ENCODE data around the gene CCDC110.
"Not testable (repeated sequence)": the region's sequence is repeated elsewhere in the genome, so short reads cannot be mapped to it uniquely, and the experiment has no call there.

The CCDC110 gene

DNA sequence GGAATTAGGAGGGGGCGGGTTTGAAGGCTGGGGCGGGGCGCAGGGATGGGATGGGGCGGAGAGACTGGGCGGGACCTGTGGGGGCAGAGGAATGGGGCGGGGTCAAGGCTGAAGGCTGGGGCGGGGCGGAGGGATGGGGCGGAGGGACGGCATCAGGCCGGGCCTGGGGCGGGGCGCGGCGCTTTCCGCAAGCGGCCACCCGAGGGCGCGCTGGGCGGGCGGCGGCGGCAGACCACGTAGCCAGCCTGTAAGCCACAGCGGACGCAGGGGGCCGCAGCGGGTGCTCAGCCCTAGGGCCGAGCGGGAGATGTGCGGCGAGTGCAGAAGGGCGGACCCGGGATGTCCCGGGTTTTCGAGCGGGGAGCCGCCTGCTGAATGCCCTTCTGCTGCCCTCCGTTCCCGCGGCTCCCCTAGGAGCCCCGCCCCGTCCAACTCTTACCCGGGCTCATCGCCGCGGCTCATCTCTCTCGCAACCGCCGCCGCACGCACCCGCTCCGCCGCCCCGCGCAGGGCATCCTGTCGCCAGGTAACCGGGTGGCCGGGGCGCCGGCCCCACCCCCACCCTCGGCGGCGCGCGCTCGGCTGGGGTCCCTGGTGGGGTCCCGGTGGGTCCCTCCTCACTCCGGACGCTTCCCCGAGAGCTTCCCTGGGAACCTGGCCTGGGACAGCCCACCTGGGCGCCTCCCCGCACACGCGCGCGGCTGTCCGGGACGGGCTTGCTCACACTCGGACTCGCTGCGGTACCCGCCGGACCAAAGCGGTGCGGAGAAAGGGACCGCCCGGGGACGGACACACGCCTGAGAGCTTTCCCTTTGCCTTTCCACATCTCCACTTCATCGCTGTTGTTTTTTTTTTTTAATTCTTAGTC is at the start of gene CCDC110:
Gene CCDC110, minus strand, starts transcription at position 499 of the 868 bp plus-strand sequence. Its CDS starts 50 bp downstream, at position 449.
- peak; percentile 85 to 98 (median 96) for DNase-seq

DNA sequence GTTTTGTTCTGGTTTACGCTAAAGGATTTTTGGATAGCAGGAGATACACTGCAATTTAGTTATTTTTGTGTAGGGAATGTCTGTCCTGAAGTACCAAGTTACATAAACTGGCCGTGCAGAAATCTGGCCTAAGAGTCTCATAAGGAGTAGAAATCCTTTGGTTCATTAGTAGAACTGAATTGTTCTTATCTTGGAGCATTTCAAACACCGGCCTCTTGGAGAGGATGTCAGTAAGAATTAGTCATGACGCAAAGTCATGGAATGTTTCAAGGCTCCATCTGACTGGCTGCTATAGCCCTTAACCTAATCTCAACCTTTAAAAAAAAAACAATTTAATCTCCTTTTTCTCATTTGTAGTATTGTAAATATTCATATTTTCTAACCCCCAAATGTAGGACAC is 48.6 kb upstream of the CCDC110 start:
- DNase-seq = no peak

DNA sequence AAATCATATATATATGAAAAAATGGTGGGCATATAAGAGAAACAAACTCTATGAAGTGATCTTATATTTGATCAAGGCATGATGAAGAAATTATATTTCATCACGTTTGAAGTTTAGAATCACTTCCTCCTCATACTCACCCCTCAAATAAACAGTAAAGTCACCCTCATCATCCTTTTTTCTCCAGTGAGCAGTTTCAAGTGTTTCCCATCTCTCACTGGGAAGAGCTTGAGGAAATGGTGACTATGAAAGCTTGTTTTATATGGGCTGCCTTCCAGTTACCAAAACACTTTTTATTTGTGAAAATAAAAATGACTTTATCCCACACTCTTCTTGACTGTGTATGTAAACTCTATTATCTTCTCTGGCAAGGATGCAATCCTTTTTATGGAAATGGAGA is 47.0 kb upstream of the CCDC110 start:
- peak in 1 of 3 donors; percentile 7 for DNase-seq

DNA sequence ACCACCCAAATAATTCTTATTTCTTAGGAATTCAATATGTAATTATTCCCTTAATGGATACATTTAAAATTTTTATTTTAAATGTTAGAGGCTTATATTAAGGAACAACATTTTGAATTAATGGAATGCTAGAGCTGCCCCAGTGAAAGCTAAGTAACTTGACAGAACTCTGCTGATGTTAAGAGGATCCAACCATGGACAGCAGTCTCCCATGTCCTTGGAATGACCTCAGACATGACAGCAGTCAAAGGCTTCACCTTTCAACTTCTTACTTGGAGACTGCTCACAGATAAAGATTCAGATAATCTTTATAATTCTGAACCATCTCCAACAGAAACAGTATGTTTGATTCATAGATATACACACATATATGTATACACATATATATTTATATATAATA is 46.5 kb upstream of the CCDC110 start:
- DNase-seq = no peak

DNA sequence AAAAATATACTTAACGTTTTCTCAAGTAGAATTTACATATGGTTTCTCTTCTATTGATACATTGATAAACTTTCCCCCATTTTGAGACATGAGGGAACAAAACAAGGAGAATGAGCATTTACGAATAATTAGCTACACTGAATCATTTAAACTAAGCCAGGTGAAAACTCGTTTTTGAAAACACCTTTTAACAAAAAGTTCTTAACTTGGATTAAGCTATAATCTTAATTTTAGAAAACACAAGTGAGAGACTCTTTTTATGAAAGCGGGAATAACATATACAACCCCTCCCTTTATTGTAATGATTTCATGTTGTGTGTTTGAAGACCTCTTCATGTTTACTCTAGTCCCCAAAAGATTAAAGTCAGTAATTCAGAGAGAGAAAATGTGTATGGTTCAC is 43.7 kb upstream of the CCDC110 start:
- DNase-seq = no peak

DNA sequence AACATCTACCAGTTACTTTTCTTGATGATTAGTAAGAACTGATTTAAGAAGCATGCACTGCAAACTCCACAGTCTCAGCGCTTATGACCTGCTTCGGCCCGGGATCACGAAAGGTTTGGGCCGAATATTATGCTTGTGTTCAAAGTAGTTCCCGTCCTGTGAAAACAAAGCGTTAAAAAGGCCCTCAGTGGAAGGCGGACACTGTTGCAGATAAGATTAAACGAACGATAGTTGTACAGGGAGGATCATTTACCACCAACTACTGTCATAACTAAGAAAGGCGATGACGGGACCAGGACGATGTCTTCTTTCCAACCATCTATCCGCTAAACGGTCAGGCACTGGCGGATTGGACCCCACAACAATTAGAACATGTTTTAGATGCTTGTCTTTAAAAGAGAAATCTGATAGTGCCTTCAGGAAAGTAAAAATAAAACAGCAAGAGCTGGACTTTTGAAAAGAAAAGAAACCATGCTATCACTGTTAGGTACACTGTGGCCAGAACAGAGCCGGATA is 42.7 kb upstream of the CCDC110 start:
- no peak for DNase-seq

DNA sequence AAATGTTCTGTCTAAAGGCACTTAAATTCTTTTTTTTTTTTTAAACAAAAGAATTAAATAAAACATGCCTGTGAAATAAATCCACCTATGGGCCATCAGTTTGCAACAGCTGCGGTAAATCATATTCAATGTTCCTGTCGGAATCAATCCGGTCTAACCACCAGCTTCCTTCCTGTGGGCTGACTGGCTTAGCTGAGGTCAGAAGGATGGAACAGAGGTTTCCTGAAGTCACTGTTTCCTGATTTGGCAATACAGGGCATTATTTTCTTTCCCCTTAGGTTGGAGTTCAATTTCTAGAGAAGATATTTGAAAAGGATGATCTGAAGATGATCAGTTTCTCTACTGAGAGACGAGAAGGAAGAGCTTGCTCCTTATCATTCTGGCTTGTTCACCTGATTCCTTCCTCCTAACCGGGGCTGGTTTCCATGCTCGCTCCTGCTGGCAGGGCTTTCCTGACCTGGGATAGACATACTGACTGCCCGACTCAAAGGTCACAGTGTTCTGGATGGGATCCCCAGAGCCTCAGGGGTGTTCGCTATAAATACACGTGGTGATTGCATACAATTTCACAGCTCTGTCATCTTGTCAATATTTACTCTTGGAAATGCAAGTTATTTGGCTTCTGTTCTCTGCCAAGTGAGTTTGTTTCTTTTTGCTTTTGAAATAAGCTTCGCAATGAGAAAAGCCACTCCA is 42.1 kb upstream of the CCDC110 start:
- peak; percentile 44 to 56 (median 53) for DNase-seq

DNA sequence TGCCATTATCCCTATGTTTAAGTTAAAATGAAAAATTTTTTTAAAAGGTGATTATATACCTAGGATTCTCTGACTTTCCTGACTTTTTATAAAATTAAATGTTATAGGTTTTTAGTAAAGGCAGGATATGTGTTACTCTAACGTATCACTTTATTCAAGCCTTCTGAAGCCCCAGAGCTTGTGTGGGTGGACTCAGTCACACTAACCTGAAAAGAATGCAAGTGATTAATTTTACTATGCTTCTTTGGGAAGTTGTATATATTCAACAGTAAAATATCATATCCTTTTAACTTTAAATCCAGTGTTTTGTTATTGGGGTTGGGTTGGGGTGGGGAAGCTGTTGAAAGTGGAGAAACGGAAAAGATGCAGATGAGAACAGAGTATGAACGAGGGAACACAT is 41.0 kb upstream of the CCDC110 start:
- no peak for DNase-seq

DNA sequence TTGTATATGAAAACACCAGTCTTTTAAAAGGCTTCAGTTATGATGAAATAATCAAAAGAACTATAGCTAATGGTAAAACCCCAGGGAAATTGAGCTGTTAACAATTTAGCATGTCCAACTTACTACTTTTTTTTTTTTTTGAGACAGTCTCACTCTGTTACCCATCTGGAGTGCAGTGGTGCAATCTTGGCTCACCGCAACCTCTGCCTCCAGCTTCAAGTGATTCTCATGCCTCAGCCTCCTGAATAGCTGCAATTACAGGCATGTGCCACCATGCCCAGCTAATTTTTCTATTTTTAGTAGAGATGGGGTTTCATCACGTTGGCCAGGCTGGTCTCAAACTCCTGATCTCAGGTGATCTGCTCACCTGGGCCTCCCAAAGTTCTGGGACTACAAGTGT is 39.7 kb upstream of the CCDC110 start:
- DNase-seq = not testable (repeated sequence)

DNA sequence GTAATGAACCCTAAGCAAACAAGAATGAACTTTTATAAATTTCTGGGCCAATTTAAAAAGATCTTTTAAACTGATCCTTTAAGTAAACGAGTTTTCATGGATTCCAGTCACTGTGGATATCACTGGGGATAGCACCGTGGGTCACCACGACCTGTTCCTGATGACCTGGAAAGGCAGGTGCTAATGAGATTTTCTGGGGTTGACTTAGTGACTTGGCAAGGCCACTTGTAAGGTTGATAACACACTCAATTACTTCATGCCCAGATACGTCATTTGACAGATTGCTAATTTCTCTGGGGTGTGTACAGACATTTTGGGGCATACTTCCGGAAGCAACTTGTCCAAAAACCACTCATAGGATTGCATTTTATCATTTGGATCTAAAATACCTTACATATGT is 39.3 kb upstream of the CCDC110 start:
- DNase-seq = no peak

DNA sequence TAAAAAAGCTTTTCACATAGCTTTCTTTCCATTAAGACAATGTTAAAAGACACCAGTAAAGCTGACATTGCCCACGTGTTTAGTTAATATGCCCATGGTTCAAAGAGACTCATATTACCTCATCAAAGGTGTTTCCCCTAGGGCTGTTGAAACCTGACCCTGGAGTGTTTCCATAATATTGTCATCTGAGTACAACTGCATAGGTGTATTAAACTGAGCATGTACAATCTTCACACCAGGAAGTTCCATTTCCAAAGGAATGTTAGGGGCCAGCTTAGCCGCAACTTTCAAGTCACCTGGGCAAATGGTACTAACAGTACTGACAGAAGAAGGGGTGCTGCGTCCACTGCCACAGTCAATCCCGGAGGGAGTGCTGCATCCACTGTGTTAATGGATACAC is 36.6 kb upstream of the CCDC110 start:
- no peak for DNase-seq

DNA sequence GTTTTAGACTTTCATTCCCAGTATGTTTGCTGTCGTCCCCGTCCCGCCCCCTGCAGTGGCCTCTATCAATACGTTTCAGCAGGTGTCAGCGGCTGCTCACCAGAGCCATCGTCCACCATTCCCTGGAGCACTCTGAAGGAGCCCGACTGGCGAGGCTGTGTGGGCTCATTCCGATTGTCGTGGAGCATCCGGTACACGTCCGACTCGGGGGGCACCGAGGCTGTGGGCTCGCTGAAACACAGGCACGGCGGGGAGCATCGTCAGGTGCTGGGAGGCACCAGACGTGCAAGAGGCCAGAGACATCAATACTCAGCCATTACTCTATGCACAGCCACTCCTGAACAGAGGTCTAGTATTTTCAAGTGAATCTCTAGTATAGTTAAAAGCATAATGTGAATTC is 34.9 kb upstream of the CCDC110 start:
- no peak for DNase-seq

DNA sequence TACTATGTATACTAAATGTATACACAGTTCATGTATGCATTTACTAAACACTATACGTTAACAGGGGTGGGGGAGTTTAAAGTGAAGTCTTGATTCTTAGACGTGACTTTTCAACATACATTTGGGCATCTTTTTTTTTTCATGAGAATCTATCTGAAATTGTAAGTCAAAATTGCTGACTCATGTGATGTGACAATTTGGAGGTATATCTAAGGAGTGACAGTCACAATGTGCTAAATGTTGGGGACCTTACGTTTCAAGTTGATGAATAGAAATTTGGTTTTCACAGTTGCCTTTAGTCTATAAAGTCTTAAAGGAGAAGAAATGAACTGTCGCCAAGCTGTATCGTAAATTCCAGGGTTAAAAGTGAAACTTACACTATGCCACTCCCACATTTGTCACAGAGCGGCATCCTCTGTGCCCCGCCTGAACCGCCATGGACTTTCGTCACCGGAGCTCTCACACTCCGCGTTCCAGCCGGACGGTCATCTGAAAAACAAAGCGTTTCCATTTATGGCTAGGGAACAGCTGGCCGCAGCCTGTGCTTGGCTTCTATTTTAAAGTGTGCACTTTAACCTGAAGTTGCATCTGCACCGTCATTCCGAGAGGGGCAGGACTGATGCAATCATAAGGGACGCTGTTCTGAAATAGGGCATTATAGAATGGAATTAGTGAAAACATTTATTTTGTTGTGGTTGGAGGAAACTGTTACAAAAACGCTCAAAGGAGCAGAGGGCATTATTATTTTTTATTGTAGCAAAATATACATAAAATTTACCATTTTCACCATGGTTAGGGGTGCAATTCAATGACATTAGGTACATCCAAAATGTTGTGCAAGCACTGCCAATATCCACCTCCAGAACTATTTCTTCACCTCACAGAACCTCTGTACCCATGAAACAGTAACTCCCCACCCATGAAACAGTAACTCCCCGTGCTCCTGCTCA is 32.8 kb upstream of the CCDC110 start:
- no peak for DNase-seq

DNA sequence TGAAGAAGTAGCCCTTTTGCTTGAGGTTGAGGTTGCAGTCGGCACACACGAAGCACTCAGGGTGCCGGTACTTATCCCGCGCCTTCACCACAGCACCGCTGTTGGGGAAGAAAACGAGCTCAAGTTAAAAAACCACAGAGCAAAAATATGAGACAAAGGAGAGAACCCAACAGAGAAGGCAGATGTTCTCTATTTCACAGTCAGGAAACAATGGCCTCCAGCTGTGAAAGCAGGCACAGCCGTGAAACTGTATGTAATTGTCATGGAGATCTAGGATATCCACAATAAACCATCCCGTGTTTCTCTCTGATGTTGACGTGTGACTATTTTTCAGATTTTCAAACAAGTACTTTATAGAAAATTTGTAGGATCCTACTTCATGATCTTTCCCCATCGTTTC is 30.9 kb upstream of the CCDC110 start:
- DNase-seq = no peak

DNA sequence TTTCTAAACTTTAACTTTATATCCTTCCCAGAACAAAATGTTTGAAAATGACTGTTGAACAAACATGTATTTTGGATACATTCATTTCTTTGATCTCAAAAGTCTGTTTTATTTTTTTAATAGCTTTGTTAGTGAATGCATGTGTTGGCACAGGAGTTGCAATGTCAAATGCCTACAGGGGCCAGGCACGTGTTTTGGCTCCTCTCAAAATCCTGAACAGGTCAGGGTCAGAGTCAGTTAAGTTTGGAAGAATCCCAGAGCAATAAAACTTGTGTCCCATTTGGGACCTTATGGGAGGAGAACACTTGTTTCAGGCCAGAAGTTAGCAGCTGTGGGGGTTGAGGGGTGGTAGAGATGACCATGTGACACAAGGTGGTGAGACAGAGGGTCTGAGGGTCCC is 29.0 kb upstream of the CCDC110 start:
- no peak for DNase-seq

DNA sequence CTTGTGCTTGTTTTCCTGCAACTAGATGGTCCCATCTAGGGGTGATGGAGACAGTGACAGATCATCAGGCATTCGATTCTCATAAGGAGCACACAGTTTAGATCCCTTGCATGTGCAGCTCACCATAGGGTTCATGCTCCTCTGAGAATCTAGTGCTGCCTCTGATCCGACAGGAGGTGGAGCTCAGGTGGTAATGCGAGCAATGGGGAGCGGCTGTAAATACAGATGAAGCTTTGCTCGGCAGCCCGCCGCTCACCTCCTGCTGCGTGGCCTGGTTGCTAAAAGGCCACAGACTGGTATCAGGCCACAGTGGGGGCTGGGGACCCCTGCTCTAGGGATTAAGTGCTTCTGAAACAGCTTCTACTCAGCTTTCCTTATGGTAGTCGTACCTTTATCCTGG is 28.5 kb upstream of the CCDC110 start:
- no peak for DNase-seq

DNA sequence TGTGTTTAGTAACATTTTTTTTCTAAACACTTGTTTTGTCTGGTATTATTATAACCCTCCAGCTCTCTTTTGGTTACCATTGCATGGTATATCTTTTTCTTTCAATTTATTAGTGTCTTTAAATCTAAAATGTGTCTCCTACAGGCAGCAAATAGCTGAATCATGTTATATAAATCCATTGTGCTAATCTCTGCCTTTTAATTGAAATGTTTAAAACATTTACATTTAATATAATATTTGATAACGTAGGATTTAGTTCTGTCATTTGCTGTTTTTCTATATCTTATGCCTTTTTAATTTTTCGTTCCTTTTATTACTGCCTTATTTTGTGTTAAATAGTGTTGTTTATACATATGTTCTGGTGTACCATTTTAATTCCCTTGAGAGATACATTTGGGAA is 17.1 kb upstream of the CCDC110 start:
- DNase-seq = no peak

DNA sequence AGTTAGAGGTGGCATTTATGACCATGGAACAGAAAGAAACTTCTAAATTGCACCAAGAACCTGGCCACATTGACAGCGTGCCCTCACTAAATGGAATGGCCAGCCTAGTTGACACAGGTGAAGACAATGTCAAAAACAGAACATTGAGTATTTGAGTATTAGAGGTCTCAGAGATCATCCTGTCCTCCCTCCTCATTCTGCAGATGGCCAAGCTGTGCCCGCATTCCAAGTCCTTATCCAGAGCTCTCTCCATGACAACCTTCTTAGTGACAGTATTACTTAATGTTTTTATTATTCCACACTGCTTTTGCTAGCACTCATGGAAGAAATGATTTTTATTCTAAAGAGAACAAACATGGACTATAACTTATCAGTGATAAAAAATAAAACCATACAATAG is 9.9 kb upstream of the CCDC110 start:
- no peak for DNase-seq

DNA sequence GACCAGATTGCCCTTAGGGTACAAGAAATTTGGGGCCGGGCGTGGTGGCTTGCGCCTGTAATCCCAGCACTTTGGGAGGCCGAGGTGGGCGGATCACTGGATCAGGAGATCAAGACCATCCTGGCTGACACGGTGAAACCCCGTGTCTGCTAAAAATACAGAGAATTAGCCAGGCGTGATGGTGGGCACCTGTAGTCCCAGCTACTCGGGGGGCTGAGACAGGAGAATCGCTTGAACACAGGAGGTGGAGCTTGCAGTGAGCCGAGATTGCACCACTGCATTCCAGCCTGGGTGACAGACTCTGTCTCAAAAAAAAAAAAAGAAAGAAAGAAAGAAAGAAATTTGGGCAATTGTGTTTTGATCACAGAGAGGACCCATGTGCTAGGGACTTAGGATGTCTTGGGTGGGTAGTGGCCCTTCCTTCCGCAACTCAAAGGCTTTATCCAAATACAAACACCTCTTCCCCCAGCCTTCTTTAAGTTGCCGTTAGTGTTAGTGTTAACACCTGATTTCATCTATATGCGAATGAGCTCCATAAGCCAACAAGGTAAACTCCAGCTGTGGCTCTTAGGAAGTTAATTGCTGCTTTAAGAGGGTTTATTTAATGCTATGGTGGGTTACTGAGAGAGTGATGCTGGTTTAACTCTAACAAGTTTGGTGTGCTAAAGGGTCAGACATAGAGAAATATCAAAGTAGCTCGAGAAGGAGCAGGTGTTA is 8.6 kb upstream of the CCDC110 start:
- DNase-seq = no peak

DNA sequence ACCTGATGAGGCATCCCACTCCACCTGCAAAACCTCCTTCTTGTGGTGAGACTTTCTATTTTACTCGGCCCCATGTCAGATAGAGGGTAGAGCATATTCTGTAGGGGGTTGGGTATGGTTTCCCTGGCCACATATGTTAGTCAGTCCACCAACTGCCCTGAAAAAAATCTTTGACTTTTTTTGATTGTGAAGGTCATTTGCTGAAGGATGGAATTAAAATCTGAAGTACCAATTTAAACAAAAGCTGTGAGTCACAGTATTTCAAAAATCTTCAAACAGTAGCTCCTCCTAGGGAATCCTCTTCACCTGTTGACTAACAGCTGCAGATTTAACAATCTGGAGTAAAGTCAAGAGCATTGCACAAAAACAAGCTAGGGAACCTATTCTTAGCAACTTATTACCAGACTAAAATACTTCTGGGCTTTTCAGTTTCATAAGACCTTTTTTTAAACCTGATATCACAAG is 8.0 kb upstream of the CCDC110 start:
- no peak for DNase-seq

DNA sequence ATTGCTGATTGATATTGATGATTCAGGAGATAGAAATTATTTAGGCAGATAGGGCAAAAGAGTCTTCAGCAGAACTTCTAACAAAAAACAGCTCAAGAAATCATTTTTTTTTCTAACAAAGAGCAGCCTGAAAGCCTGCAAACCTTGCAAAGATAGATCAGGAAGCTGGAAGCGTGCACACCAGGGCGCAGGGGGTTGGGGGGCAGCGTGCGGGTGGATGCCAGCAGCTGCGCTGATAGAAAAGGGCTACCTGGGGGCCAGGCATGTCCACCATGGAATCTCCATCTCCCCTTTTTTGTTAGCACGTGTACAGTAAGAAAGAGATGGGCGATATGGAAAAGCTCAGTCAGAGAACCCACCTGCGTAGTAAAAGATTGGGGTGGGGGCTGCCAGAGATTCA is 1.7 kb upstream of the CCDC110 start:
- no peak for DNase-seq

DNA sequence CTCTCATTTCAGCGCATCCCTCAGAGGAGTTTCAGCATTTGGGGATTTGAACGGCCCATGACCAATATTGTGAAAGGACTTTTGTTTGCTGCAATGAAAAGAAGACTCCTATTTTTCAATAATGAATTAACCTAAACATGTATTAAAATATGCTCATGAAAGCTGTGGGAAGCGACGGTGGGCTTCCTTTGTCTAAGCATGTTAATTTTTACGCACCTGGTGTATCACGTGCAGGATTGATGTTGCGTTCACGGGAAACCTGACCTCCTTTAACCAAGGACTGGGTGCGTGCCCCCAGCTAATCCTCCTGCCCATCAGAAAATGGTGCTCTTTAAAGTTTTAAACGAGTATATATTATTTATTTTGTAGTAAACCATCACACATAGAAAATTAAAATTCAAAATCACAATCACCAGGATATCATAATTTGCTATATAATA is 590 bp upstream of the CCDC110 start:
- DNase-seq = no peak
